ENCODE data around the gene TEAD1. TPM values are rescaled to one million over a fixed set of nuclear protein-coding genes. Genes with fewer than 3 reads are reported as not detected.

TEAD1 gene
- total RNA-seq = 1 to 10 TPM; 1.0 to 1.5 TPM

DNA sequence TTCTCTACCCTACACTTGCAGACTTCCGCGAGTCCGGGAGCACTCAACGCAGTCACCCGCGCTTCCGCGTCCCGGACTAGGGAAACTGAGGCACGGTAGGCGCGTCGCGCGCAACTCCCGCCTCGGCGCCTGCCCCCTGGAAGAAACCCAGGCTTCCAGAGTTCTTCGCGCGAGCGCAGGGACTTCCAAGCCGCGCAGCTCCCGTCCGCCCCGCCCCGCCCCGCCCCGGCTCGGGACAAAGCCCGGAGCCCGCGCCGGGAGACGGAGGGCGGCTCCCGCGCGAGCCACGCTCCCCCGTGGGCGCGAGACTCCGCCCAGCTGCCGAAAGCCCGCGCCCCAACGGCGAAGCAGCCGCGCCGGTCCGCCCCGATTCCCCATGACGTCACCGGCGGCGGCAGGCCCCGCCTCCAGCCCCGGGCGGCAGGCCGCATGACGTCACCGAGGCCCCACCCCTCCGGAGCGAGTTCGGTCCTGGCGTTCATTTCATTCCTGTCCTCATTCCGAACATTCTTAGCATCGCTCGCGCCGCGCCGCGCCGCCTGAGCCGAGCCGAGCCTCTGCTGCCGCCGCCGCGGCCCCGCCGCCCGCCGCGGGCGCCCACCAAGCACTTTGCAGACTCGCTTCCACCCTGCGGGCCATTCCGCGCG is at the start of gene TEAD1:
Gene TEAD1, plus strand, starts transcription at position 498 of the 647 bp plus-strand sequence.
- H3K4me3 Mint-ChIP-seq = peak within 1 kb of the TSS; percentile 76

GRCh38 chr11:12624595-12624994 is 49.6 kb upstream of the TEAD1 start:
- CTCF ChIA-PET = no interaction called here
- POLR2A ChIA-PET = no interaction called here
- Mint-ChIP-seq H3K27ac (no peak overlapping the region), H3K4me3 (no peak overlapping the region), H3K36me3 (no peaks in the 10 kb centered on the region), H3K27me3 (peaks cover 7% of the 10 kb centered on the region), H3K9me3 (peaks cover 15% of the 10 kb centered on the region), H3K4me1 (ENCODE audit: low read depth) (no peaks in the 10 kb centered on the region)
- intact Hi-C loops (cut with micrococcal nuclease) = no loop called here
- no peak for DNase-seq

More for the DNA sequence above, at the start of gene TEAD1:
- Mint-ChIP-seq H3K36me3 (no peaks in the 10 kb centered on the region), H3K4me1 (ENCODE audit: low read depth) (peaks cover 8% of the 10 kb centered on the region), H3K9me3 (no peaks in the 10 kb centered on the region), H3K27me3 (peaks cover 61% of the 10 kb centered on the region), H3K27ac (no peak within 1 kb of the TSS)
- POLR2A ChIA-PET = no interaction called here
- peak; percentile 91 for DNase-seq
- CTCF ChIA-PET = no interaction called here
- intact Hi-C loops (cut with micrococcal nuclease) = loop anchor here (5.0 to 10.0 kb wide), 4 partner anchors 213 to 993 kb away; partner anchors contain the start of genes FAR1 and USP47

DNA sequence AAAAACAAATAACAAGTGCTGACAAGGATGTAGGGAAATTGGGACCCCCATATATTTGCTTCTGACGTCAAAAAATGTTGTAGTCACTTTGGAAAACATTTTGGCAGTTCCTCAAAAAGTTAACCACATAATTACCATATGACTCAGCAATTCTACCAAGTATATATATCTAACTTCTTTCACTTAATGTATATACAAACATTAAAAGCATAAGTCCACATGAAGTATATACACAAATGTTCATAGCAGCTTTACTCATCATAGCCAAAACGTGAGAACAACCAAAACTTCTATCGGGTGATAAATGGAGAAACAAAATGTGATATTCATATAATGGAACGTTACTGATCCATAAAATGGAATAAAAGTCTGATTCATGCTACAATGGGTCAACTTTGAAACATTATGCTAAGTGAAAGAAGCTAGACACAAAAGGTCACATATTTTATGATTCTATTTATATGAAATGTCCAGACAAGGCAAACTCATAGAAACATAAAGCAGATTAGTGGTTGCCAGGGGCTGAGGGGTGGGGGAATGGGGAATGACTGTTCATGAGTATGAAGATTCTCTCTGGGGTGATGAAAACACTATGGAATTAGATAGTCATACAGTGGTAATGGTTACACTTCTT is 48.7 kb upstream of the TEAD1 start:
- no peak overlapping the region for H3K4me3 Mint-ChIP-seq
- H3K27ac Mint-ChIP-seq = no peak overlapping the region
- no peaks in the 10 kb centered on the region for H3K4me1 Mint-ChIP-seq (ENCODE audit: low read depth)
- POLR2A ChIA-PET = no interaction called here
- no peaks in the 10 kb centered on the region for H3K36me3 Mint-ChIP-seq
- peaks cover 5% of the 10 kb centered on the region for H3K27me3 Mint-ChIP-seq
- intact Hi-C loops (cut with micrococcal nuclease) = no loop called here
- CTCF ChIA-PET = no interaction called here
- DNase-seq = no peak
- peaks cover 15% of the 10 kb centered on the region for H3K9me3 Mint-ChIP-seq

DNA sequence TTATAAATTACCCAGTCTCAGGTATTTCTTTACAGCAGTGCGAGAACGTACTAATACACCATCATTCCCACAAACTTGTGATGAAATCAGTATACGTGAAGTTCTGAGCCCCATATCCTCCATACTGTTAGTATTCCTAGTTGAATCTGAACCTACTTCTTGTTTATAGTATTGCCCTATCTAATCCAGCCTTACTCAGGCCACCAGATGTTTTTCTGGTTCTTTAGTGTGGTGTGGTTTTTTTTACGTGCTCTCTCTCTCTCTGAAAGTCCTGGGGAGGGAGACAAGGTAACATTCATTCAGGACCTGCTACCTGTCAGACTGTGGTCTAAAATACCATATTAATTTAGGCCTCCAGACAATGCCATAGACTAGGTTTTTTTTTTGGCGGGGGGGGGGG is 47.6 kb upstream of the TEAD1 start:
- peaks cover 15% of the 10 kb centered on the region for H3K9me3 Mint-ChIP-seq
- intact Hi-C loops (cut with micrococcal nuclease) = no loop called here
- ChIA-PET CTCF (no interaction called here), POLR2A (no interaction called here)
- DNase-seq = no peak
- peaks cover 7% of the 10 kb centered on the region for H3K27me3 Mint-ChIP-seq
- no peaks in the 10 kb centered on the region for H3K4me1 Mint-ChIP-seq (ENCODE audit: low read depth)
- H3K27ac Mint-ChIP-seq = no peak overlapping the region
- no peaks in the 10 kb centered on the region for H3K36me3 Mint-ChIP-seq
- no peak overlapping the region for H3K4me3 Mint-ChIP-seq

- Mint-ChIP-seq H3K27ac (no peak overlapping the region), H3K4me1 (ENCODE audit: low read depth) (no peaks in the 10 kb centered on the region), H3K36me3 (no peaks in the 10 kb centered on the region), H3K4me3 (no peak overlapping the region), H3K9me3 (peaks cover 10% of the 10 kb centered on the region), H3K27me3 (peaks cover 9% of the 10 kb centered on the region)
- CTCF ChIA-PET = no interaction called here
- intact Hi-C loops (cut with micrococcal nuclease) = no loop called here
- DNase-seq = no peak
- POLR2A ChIA-PET = no interaction called here
Measured at GRCh38 chr11:12628314-12628713, 45.9 kb upstream of the TEAD1 start.

- intact Hi-C loops (cut with micrococcal nuclease) = no loop called here
- H3K4me3 Mint-ChIP-seq = no peak overlapping the region
- H3K4me1 Mint-ChIP-seq (ENCODE audit: low read depth) = no peaks in the 10 kb centered on the region
- ChIA-PET POLR2A (no interaction called here), CTCF (no interaction called here)
- no peak for DNase-seq
- no peak overlapping the region for H3K27ac Mint-ChIP-seq
- H3K9me3 Mint-ChIP-seq = no peaks in the 10 kb centered on the region
- H3K27me3 Mint-ChIP-seq = peaks cover 9% of the 10 kb centered on the region
- no peaks in the 10 kb centered on the region for H3K36me3 Mint-ChIP-seq
Measured at GRCh38 chr11:12629601-12630313, 44.5 kb upstream of the TEAD1 start.

GRCh38 chr11:12631651-12632050 is 42.6 kb upstream of the TEAD1 start:
- no peak overlapping the region for H3K27ac Mint-ChIP-seq
- H3K9me3 Mint-ChIP-seq = no peaks in the 10 kb centered on the region
- H3K4me3 Mint-ChIP-seq = no peak overlapping the region
- POLR2A ChIA-PET = no interaction called here
- intact Hi-C loops (cut with micrococcal nuclease) = no loop called here
- CTCF ChIA-PET = no interaction called here
- peaks cover 5% of the 10 kb centered on the region for H3K27me3 Mint-ChIP-seq
- no peak for DNase-seq
- H3K36me3 Mint-ChIP-seq = no peaks in the 10 kb centered on the region
- no peaks in the 10 kb centered on the region for H3K4me1 Mint-ChIP-seq (ENCODE audit: low read depth)

- ChIA-PET POLR2A (no interaction called here), CTCF (no interaction called here)
- H3K36me3 Mint-ChIP-seq = no peaks in the 10 kb centered on the region
- H3K27ac Mint-ChIP-seq = no peak overlapping the region
- DNase-seq = no peak
- H3K27me3 Mint-ChIP-seq = peaks cover 5% of the 10 kb centered on the region
- no peaks in the 10 kb centered on the region for H3K9me3 Mint-ChIP-seq
- no peak overlapping the region for H3K4me3 Mint-ChIP-seq
- intact Hi-C loops (cut with micrococcal nuclease) = no loop called here
- H3K4me1 Mint-ChIP-seq (ENCODE audit: low read depth) = no peaks in the 10 kb centered on the region
Measured at GRCh38 chr11:12634329-12634728, 39.9 kb upstream of the TEAD1 start.

GRCh38 chr11:12636871-12637410 is 37.3 kb upstream of the TEAD1 start:
- Mint-ChIP-seq H3K36me3 (no peaks in the 10 kb centered on the region), H3K27ac (no peak overlapping the region), H3K4me1 (ENCODE audit: low read depth) (no peaks in the 10 kb centered on the region), H3K9me3 (no peaks in the 10 kb centered on the region), H3K27me3 (peaks cover 2% of the 10 kb centered on the region), H3K4me3 (no peak overlapping the region)
- CTCF ChIA-PET = no interaction called here
- POLR2A ChIA-PET = no interaction called here
- no peak for DNase-seq
- intact Hi-C loops (cut with micrococcal nuclease) = no loop called here

DNA sequence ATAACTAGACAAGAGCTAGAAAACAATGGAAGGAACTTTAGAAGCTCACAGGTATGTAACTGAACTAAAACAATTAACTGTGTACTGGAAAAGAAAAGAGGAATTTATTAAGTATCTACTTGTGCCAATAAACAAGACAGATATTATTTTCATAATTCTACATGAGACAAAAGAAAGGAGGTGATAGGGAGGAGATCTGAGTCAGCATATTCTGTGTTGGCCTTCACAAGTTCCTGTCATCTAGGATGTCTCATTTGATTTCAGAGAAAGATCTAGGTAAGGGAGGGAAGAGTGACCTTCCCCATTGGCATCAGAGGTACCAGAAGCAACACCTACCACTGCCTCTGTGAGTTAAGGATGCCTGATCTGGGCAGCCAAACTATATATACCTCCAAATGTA is 34.8 kb upstream of the TEAD1 start:
- Mint-ChIP-seq H3K9me3 (no peaks in the 10 kb centered on the region), H3K27me3 (peaks cover 2% of the 10 kb centered on the region), H3K27ac (no peak overlapping the region), H3K4me3 (no peak overlapping the region), H3K36me3 (no peaks in the 10 kb centered on the region), H3K4me1 (ENCODE audit: low read depth) (no peaks in the 10 kb centered on the region)
- ChIA-PET CTCF (no interaction called here), POLR2A (no interaction called here)
- intact Hi-C loops (cut with micrococcal nuclease) = no loop called here
- no peak for DNase-seq

GRCh38 chr11:12640355-12640754 is 33.9 kb upstream of the TEAD1 start:
- H3K4me3 Mint-ChIP-seq = no peak overlapping the region
- ChIA-PET POLR2A (no interaction called here), CTCF (no interaction called here)
- intact Hi-C loops (cut with micrococcal nuclease) = no loop called here
- H3K27me3 Mint-ChIP-seq = peaks cover 2% of the 10 kb centered on the region
- no peak overlapping the region for H3K27ac Mint-ChIP-seq
- DNase-seq = no peak
- no peaks in the 10 kb centered on the region for H3K4me1 Mint-ChIP-seq (ENCODE audit: low read depth)
- H3K9me3 Mint-ChIP-seq = no peaks in the 10 kb centered on the region
- H3K36me3 Mint-ChIP-seq = no peaks in the 10 kb centered on the region

GRCh38 chr11:12640926-12641849 is 33.0 kb upstream of the TEAD1 start:
- Mint-ChIP-seq H3K4me1 (ENCODE audit: low read depth) (no peaks in the 10 kb centered on the region), H3K9me3 (no peaks in the 10 kb centered on the region), H3K27me3 (peaks cover 2% of the 10 kb centered on the region), H3K27ac (no peak overlapping the region), H3K36me3 (no peaks in the 10 kb centered on the region), H3K4me3 (no peak overlapping the region)
- CTCF ChIA-PET = interaction anchor here (0.6 kb wide), 1 partner anchor 272 kb away, joined by 3 read pairs; no protein-coding TSS in a partner anchor
- intact Hi-C loops (cut with micrococcal nuclease) = no loop called here
- POLR2A ChIA-PET = no interaction called here
- no peak for DNase-seq
